HepG2 (cell line): ENCODE results near the gene SPAG6. TPM values are rescaled to one million over a fixed set of nuclear protein-coding genes. Genes with fewer than 3 reads are reported as not detected.

Experiments used
- ARID2 ChIP-seq: sonication (generic); formaldehyde crosslinking; IDR thresholded peaks from 2 replicates; pipeline ENCODE4 v1.8.1; 2022; ENCODE audit warnings: mild to moderate bottlenecking, missing genetic modification reagents, borderline replicate concordance
- BRD4 ChIP-seq: sonication (generic); formaldehyde crosslinking; IDR thresholded peaks from 2 replicates; pipeline ENCODE4 v1.4.0; 2020; ENCODE audit warnings: missing genetic modification reagents
- CHCHD3 ChIP-seq: sonication (generic); formaldehyde crosslinking; IDR thresholded peaks from 2 replicates; pipeline ENCODE4 v1.8.0; 2022; ENCODE audit warnings: mild to moderate bottlenecking, missing genetic modification reagents, moderate library complexity
- GABPB1 ChIP-seq: IDR thresholded peaks from 2 replicates; pipeline ENCODE4 v1.6.1; 2016; ENCODE audit warnings: mild to moderate bottlenecking, missing genetic modification reagents, moderate library complexity, missing compliant biosample characterization
- HNRNPK ChIP-seq: fragments of 200-400 bp; formaldehyde crosslinking; IDR thresholded peaks from 2 replicates; pipeline ENCODE4 v1.6.1; 2018; ENCODE audit warnings: low read length, low read depth, moderate library complexity, mild to moderate bottlenecking; ENCODE audit not compliant: poor library complexity, severe bottlenecking
- HNRNPLL ChIP-seq: fragments of 200-400 bp; formaldehyde crosslinking; IDR thresholded peaks from 2 replicates; pipeline ENCODE4 v1.6.1; 2017; ENCODE audit warnings: mild to moderate bottlenecking, low read depth, low read length; ENCODE audit not compliant: poor library complexity, severe bottlenecking
- PHF5A ChIP-seq: IDR thresholded peaks from one replicate; pipeline ENCODE4 v1.6.1; 2018; ENCODE audit warnings: low read depth, missing genetic modification reagents; ENCODE audit not compliant: unreplicated experiment
- SIN3A ChIP-seq: IDR thresholded peaks from 2 replicates; pipeline ENCODE4 v1.6.1; 2011; ENCODE audit warnings: low read depth, mild to moderate bottlenecking, control low read depth, low read length, borderline replicate concordance
- ZC3H4 ChIP-seq: sonication (generic); formaldehyde crosslinking; IDR thresholded peaks from 2 replicates; pipeline ENCODE4 v1.4.0; 2020; ENCODE audit warnings: missing genetic modification reagents, borderline replicate concordance
- ZNF232 ChIP-seq: sonication (generic); formaldehyde crosslinking; IDR thresholded peaks from 2 replicates; pipeline ENCODE4 v1.4.0; 2020; ENCODE audit warnings: missing genetic modification reagents, borderline replicate concordance
- ZNF263 ChIP-seq: sonication (generic); formaldehyde crosslinking; IDR thresholded peaks from 2 replicates; pipeline ENCODE4 v1.4.0; 2020; ENCODE audit warnings: missing genetic modification reagents
- polyA plus RNA-seq, 8 experiments: library from polyadenylated mRNA; depleted of rRNA in 3 of 8; stranded (reverse) in 7 of 8; unstranded in 1 of 8; fragments of >200 nt; fragmentation: Illumina TruSeq in 4 of 8; extraction: Trizol in 4 of 8; gene quantifications; 2 replicates each; pipeline versions ENCODE4 v1.2.1 to v1.2.3, GENCODE V29; 2011 to 2016; ENCODE audit warnings: low read depth in 4 of 8, missing spikeins in 1 of 8, mixed read lengths in 1 of 8; ENCODE audit not compliant: insufficient read depth in 1 of 8
- total RNA-seq, 5 experiments: library from RNA; depleted of rRNA; stranded (reverse); fragments of >200 nt; fragmentation: Illumina TruSeq; extraction: Trizol; gene quantifications; 2 replicates each; pipeline ENCODE4 v1.2.3, GENCODE V29; 2016; ENCODE audit warnings: low read depth in 1 of 5
- TF ChIP-seq, protein P1 (sequence below): sonication (generic); formaldehyde crosslinking; IDR thresholded peaks from 2 replicates; pipeline ENCODE4 v1.9.0; 2022; ENCODE audit warnings: missing genetic modification reagents, mild to moderate bottlenecking, borderline replicate concordance
- TF ChIP-seq, protein P2 (sequence below): sonication (generic); formaldehyde crosslinking; conservative IDR thresholded peaks from 2 replicates; pipeline ENCODE4 v1.4.0; 2020; ENCODE audit warnings: missing genetic modification reagents
- TF ChIP-seq, protein P3 (sequence below): sonication (generic); formaldehyde crosslinking; IDR thresholded peaks from 2 replicates; pipeline ENCODE4 v1.9.0; 2021; ENCODE audit warnings: missing genetic modification reagents, borderline replicate concordance
- TF ChIP-seq, protein P4 (sequence below): sonication (generic); formaldehyde crosslinking; IDR thresholded peaks from 2 replicates; pipeline ENCODE4 v1.5.0; 2020; ENCODE audit warnings: mild to moderate bottlenecking, missing genetic modification reagents, borderline replicate concordance
- TF ChIP-seq, protein P5 (sequence below): IDR thresholded peaks from 2 replicates; pipeline ENCODE4 v1.6.1; 2016; ENCODE audit warnings: mild to moderate bottlenecking

The SPAG6 gene
- total and polyA plus RNA-seq, 2 of the 13 experiments (the other 11 are each of a cell fraction or from before 2014, with no cell fraction given): not detected

DNA sequence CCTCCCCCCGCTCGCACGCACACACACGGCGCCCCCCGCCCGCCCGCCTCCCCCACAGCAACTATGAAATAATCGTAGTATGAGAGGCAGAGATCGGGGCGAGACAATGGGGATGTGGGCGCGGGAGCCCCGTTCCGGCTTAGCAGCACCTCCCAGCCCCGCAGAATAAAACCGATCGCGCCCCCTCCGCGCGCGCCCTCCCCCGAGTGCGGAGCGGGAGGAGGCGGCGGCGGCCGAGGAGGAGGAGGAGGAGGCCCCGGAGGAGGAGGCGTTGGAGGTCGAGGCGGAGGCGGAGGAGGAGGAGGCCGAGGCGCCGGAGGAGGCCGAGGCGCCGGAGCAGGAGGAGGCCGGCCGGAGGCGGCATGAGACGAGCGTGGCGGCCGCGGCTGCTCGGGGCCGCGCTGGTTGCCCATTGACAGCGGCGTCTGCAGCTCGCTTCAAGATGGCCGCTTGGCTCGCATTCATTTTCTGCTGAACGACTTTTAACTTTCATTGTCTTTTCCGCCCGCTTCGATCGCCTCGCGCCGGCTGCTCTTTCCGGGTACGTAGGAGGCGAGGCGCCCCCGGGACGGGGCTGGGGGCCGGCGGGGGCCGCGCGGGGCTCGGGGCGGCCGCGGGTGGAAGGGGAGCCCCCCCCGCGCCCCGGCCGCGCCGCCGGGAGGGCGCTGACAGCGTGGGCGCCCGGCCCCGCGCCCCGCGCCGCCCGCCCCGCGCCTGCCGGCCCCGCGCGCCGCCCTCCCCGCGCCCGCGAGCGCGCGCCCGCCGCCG lies 24.0 kb upstream of the SPAG6 start (continued):
- TF ChIP-seq HNRNPLL (peak; percentile 63), ZC3H4 (CRISPR knock-in tag) (no peak), ZNF263 (peak; percentile 58), SIN3A (no peak), CHCHD3 (CRISPR knock-in tag) (no peak), PHF5A (CRISPR knock-in tag) (no peak), GABPB1 (CRISPR knock-in tag) (peak; percentile 56; the same call in 1 of the 2 replicates), HNRNPK (peak; percentile 73), ARID2 (no peak), ZNF232 (no peak), BRD4 (0 out of 2 replicates have a peak, but pooled peaks have one; percentile 35)
- TF ChIP-seq, protein P1, sequence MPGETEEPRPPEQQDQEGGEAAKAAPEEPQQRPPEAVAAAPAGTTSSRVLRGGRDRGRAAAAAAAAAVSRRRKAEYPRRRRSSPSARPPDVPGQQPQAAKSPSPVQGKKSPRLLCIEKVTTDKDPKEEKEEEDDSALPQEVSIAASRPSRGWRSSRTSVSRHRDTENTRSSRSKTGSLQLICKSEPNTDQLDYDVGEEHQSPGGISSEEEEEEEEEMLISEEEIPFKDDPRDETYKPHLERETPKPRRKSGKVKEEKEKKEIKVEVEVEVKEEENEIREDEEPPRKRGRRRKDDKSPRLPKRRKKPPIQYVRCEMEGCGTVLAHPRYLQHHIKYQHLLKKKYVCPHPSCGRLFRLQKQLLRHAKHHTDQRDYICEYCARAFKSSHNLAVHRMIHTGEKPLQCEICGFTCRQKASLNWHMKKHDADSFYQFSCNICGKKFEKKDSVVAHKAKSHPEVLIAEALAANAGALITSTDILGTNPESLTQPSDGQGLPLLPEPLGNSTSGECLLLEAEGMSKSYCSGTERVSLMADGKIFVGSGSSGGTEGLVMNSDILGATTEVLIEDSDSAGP: peak; percentile 36; the same call in 1 of the 2 replicates
- TF ChIP-seq, protein P2, sequence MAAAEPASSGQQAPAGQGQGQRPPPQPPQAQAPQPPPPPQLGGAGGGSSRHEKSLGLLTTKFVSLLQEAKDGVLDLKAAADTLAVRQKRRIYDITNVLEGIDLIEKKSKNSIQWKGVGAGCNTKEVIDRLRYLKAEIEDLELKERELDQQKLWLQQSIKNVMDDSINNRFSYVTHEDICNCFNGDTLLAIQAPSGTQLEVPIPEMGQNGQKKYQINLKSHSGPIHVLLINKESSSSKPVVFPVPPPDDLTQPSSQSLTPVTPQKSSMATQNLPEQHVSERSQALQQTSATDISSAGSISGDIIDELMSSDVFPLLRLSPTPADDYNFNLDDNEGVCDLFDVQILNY: 0 out of 2 replicates have a peak, but pooled peaks have one; percentile 40
- TF ChIP-seq, protein P3, sequence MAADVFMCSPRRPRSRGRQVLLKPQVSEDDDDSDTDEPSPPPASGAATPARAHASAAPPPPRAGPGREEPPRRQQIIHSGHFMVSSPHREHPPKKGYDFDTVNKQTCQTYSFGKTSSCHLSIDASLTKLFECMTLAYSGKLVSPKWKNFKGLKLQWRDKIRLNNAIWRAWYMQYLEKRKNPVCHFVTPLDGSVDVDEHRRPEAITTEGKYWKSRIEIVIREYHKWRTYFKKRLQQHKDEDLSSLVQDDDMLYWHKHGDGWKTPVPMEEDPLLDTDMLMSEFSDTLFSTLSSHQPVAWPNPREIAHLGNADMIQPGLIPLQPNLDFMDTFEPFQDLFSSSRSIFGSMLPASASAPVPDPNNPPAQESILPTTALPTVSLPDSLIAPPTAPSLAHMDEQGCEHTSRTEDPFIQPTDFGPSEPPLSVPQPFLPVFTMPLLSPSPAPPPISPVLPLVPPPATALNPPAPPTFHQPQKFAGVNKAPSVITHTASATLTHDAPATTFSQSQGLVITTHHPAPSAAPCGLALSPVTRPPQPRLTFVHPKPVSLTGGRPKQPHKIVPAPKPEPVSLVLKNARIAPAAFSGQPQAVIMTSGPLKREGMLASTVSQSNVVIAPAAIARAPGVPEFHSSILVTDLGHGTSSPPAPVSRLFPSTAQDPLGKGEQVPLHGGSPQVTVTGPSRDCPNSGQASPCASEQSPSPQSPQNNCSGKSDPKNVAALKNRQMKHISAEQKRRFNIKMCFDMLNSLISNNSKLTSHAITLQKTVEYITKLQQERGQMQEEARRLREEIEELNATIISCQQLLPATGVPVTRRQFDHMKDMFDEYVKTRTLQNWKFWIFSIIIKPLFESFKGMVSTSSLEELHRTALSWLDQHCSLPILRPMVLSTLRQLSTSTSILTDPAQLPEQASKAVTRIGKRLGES (CRISPR knock-in tag): no peak
- TF ChIP-seq, protein P4, sequence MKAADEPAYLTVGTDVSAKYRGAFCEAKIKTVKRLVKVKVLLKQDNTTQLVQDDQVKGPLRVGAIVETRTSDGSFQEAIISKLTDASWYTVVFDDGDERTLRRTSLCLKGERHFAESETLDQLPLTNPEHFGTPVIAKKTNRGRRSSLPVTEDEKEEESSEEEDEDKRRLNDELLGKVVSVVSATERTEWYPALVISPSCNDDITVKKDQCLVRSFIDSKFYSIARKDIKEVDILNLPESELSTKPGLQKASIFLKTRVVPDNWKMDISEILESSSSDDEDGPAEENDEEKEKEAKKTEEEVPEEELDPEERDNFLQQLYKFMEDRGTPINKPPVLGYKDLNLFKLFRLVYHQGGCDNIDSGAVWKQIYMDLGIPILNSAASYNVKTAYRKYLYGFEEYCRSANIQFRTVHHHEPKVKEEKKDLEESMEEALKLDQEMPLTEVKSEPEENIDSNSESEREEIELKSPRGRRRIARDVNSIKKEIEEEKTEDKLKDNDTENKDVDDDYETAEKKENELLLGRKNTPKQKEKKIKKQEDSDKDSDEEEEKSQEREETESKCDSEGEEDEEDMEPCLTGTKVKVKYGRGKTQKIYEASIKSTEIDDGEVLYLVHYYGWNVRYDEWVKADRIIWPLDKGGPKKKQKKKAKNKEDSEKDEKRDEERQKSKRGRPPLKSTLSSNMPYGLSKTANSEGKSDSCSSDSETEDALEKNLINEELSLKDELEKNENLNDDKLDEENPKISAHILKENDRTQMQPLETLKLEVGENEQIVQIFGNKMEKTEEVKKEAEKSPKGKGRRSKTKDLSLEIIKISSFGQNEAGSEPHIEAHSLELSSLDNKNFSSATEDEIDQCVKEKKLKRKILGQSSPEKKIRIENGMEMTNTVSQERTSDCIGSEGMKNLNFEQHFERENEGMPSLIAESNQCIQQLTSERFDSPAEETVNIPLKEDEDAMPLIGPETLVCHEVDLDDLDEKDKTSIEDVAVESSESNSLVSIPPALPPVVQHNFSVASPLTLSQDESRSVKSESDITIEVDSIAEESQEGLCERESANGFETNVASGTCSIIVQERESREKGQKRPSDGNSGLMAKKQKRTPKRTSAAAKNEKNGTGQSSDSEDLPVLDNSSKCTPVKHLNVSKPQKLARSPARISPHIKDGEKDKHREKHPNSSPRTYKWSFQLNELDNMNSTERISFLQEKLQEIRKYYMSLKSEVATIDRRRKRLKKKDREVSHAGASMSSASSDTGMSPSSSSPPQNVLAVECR (CRISPR knock-in tag): peak; percentile 72
- TF ChIP-seq, protein P5, sequence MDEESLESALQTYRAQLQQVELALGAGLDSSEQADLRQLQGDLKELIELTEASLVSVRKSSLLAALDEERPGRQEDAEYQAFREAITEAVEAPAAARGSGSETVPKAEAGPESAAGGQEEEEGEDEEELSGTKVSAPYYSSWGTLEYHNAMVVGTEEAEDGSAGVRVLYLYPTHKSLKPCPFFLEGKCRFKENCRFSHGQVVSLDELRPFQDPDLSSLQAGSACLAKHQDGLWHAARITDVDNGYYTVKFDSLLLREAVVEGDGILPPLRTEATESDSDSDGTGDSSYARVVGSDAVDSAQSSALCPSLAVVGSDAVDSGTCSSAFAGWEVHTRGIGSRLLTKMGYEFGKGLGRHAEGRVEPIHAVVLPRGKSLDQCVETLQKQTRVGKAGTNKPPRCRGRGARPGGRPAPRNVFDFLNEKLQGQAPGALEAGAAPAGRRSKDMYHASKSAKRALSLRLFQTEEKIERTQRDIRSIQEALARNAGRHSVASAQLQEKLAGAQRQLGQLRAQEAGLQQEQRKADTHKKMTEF (CRISPR knock-in tag): peak; percentile 52; the same call in 1 of the 2 replicates
